ENCODE measurements around the gene STMN3.
"Not testable (repeated sequence)": the region's sequence is repeated elsewhere in the genome, so short reads cannot be mapped to it uniquely, and the experiment has no call there.

Gene STMN3

DNA sequence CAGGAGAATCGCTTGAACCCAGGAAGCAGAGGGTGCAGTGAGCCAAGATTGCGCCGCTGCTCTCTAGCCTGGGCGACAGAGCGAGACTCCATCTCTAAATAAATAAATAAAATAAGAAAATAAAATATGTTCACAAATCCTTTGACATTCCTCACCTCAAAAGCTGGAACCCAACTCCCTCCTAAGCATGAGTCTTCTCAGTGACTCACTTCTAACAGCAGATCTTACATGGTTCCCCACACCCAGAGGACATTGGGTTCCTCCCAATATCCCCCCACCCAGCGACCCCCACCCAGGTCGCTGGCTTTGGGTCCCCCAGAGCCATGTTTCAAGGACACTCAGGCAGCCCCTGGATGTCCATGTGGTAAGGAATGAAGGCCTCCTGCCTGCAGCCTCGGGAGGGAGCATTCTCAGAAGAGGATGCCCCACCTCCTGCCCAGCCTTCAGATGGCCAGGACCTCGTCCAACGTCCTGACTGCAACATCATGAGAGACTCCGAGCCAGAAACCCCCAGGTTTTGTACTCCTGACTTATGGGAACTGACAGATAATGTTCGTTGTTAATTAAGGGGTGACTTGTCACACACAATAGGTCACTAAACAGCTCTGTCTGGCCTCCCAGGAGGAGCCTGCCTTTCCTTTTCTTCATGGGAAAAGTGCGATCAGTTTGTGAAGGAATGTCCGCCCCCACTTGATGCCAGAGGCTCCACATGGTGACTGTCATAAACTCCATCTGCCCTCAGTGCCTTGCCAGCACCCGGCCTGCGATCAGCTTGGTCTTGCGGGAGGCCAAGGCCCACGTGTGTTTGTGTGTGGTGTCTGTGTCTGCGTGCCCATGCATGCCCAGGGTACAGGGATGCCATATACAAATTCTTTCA is 16.2 kb downstream of the STMN3 start:
- H3K4me3 ChIP-seq (ENCODE audit: low read length) = no peak overlapping the region
- DNase-seq (ENCODE audit: low read depth) = peak; percentile 32
- TF ChIP-seq, protein P1, sequence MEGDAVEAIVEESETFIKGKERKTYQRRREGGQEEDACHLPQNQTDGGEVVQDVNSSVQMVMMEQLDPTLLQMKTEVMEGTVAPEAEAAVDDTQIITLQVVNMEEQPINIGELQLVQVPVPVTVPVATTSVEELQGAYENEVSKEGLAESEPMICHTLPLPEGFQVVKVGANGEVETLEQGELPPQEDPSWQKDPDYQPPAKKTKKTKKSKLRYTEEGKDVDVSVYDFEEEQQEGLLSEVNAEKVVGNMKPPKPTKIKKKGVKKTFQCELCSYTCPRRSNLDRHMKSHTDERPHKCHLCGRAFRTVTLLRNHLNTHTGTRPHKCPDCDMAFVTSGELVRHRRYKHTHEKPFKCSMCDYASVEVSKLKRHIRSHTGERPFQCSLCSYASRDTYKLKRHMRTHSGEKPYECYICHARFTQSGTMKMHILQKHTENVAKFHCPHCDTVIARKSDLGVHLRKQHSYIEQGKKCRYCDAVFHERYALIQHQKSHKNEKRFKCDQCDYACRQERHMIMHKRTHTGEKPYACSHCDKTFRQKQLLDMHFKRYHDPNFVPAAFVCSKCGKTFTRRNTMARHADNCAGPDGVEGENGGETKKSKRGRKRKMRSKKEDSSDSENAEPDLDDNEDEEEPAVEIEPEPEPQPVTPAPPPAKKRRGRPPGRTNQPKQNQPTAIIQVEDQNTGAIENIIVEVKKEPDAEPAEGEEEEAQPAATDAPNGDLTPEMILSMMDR (conservative IDR thresholded peaks at IDR 0.05; ENCODE audit: low read length) = no peak

DNA sequence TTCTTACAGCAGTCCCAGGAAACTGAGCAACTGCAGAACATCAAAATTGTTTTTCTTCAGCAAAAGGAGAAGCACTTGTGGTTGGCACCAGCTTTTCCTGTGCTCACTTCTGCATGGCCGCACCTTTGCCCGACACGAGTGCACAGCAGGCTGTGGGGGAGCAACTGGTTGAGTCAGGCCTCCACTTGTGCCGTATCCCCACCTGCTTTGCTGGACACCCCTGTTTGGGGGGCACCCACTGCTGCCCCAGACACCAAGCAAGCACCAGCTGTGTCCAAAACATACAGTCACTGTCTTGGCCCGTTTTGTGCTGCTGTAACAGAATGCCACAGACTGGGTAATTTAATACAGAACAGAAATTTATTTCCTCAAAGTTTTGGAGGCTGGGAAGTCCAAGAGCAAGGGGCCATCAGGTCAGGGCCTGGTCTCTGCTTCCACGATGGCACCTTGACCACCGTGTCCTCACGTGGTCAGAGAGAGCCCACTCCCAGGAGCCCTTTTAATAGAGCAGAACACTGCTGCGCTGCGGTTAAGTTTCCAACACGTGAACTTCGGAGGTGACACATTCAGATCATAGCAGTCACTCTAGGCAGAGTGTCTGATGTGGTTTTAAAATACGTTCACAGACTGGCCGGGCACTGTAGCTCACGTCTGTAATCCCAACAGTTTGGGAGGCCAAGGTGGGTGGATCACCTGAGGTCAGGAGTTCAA is 17.6 kb downstream of the STMN3 start:
- no peak for DNase-seq (ENCODE audit: low read depth)
- no peak overlapping the region for H3K4me3 ChIP-seq (ENCODE audit: low read length)

DNA sequence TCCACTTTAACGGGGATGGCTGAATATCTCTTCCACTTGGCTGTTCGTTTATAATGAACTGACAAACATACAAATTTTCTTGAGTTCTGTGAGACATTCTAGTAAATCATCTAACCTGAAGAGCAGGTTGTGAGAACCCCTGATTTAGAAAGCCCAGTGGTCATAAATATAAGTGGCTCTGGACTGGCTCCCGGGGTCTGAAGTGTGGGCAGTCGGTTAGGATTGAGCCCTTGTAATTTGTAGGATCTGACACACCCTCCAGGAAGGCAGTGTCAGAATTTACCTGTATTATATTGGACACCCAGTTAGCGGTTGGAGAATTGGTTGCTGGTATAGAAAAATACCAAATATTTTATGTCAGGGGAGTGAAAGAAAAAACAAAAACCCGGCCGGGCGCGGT is 19.5 kb downstream of the STMN3 start:
- TF ChIP-seq, protein P1 (conservative IDR thresholded peaks at IDR 0.05; ENCODE audit: low read length) = no peak
- no peak overlapping the region for H3K4me3 ChIP-seq (ENCODE audit: low read length)
- DNase-seq (ENCODE audit: low read depth) = no peak

More for the DNA sequence above, 17.6 kb downstream of the STMN3 start:
- TF ChIP-seq, protein P1 (conservative IDR thresholded peaks at IDR 0.05; ENCODE audit: low read length) = no peak

DNA sequence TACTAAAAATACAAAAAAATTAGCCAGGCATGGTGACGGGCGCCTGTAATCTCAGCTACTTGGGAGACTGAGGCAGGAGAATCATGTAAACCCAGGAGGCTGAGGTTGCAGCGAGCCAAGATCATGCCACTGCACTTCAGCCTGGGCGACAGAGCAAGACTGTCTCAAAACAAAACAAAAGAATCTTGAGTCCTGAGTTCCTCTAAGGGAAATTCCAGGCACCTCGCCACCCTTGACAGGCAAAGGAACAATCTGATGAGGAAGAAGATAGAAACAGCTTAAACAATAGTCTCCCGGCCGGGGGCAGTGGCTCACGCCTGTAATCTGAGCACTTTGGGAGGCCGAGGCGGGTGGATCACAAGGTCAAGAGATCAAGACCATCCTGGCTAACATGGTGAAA is 21.8 kb downstream of the STMN3 start:
- not testable (repeated sequence) for H3K4me3 ChIP-seq (ENCODE audit: low read length); DNase-seq (ENCODE audit: low read depth)

DNA sequence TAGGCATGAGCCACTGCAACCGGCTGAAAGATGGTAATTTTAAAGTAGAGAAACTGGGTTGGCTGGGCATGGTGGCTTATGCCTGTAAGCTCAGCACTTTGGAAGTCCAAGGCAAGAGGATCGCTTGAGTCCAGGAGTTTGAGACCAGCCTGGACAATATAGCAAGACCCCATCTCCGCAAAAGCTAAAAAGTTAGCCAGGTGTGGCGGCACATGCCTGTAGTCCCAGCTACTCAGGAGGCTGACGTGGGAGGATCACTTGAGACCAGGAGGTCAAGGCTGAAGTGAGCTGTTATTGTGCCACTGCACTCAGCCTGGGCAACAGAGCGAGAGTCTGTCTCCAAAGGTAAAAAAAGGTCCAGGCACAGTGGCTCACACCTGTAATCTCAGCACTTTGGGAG is 22.3 kb downstream of the STMN3 start:
- not testable (repeated sequence) for H3K4me3 ChIP-seq (ENCODE audit: low read length); DNase-seq (ENCODE audit: low read depth)

DNA sequence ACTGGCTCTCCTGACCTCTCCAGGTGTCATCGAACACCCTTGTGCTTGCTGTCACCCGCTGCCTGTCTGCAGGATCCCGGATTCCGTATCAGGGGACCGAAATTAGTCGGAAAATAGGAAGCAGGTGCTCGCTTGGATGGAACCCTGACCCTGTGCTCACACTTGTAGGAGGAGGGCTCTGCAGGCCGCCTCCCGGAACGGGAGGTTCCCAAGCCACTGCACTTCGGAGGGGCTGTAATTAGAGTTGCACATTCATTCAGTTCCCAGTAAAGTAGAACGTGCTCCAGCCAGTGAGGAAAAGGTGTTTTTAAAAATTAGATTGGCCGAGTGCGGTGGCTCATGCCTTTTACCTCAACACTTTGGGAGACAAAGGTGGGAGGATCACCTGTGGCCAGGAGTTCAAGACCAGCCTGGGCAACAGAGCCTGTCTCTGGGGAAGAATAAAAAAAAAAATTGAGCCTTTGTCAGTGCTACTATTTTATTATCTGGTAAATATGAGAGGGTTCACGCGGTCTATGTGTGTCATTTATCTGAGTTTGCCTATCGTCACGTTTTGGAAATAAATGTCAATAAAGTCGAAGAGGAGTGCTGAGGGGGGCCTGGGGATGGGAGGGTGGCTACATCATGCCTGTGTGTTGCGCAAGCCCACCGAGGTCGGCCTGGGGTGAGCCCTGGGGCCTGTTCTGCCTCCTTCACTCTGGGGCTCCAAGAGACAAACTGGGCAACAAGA is 24.8 kb downstream of the STMN3 start:
- H3K4me3 ChIP-seq (ENCODE audit: low read length) = peak overlapping the region; percentile 90
- DNase-seq (ENCODE audit: low read depth) = peak; percentile 74
- TF ChIP-seq, protein P1 (conservative IDR thresholded peaks at IDR 0.05; ENCODE audit: low read length) = no peak

DNA sequence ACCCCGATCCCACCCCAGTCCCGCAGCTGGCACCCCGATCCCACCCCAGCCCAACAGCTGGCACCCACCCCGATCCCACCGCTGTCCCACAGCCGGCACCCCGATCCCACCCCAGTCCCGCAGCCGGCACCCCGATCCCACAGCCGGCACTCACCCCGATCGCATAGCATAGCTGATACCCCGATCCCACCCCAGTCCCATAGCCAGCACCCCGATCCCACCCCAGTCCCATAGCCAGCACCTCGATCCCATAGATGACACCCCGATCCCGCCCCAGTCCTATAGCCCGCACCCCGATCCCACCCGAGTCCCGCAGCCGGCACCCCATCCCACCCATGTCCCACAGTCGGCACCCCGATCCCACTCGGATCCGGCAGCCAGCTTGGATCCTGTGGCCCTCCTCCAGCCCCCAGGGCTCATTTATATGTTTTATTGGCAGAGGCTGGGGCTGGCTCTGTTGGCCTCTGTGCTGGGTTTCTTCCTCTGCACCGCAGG is 25.4 kb downstream of the STMN3 start:
- peak overlapping the region; percentile 90 for H3K4me3 ChIP-seq (ENCODE audit: low read length)
- TF ChIP-seq, protein P1 (conservative IDR thresholded peaks at IDR 0.05; ENCODE audit: low read length) = no peak
- no peak for DNase-seq (ENCODE audit: low read depth)

All from AG10803 (cell line).